K562 (cell line): ENCODE measurements around the gene RAB3GAP2. TPM values are rescaled to one million over a fixed set of nuclear protein-coding genes. Genes with fewer than 3 reads are reported as not detected.

Source experiments
- JUNB ChIP-seq: fragments of 450-650 bp; formaldehyde crosslinking; conservative IDR thresholded peaks from 2 replicates; pipeline ENCODE4 v1.4.0; 2020; ENCODE audit warnings: mild to moderate bottlenecking
- KLF13 ChIP-seq: fragments of 450-650 bp; IDR thresholded peaks from 2 replicates; pipeline ENCODE4 v1.6.1; 2016; ENCODE audit warnings: missing genetic modification characterization, low read depth, mild to moderate bottlenecking, missing compliant biosample characterization, moderate library complexity, borderline replicate concordance
- KLF6 ChIP-seq: fragments of 250-450 bp; sonication (Bioruptor Pico); IDR thresholded peaks from 2 replicates; pipeline ENCODE4 v1.4.0; 2020; ENCODE audit warnings: mild to moderate bottlenecking, moderate library complexity, borderline replicate concordance
- LCOR ChIP-seq: sonication (generic); formaldehyde crosslinking; IDR thresholded peaks from 2 replicates; pipeline ENCODE4 v1.8.0; 2022; ENCODE audit warnings: mild to moderate bottlenecking, missing genetic modification reagents
- NR2C1 ChIP-seq, 2 experiments: fragments of 450-650 bp; IDR thresholded peaks; 2 replicates each; pipeline ENCODE4 v1.6.1; 2017; ENCODE audit warnings: mild to moderate bottlenecking in 2 of 2, antibody characterized with exemption in 1 of 2, inconsistent platforms in 1 of 2, missing compliant biosample characterization in 1 of 2, missing genetic modification characterization in 1 of 2
- NR2F6 ChIP-seq: fragments of 450-650 bp; formaldehyde crosslinking; IDR thresholded peaks from 2 replicates; pipeline ENCODE4 v1.4.0; 2020; ENCODE audit warnings: mild to moderate bottlenecking
- RBM25 ChIP-seq: fragments of 200-400 bp; formaldehyde crosslinking; IDR thresholded peaks from 2 replicates; pipeline ENCODE4 v1.6.1; 2018; ENCODE audit warnings: low read length, low read depth, moderate library complexity; ENCODE audit not compliant: severe bottlenecking
- ZNF584 ChIP-seq: fragments of 200-800 bp; sonication (Bioruptor generic); IDR thresholded peaks from 2 replicates; pipeline ENCODE4 v1.6.1; 2016; ENCODE audit warnings: low read depth, mild to moderate bottlenecking, missing genetic modification characterization, missing compliant biosample characterization
- ZNF589 ChIP-seq: fragments of 200-800 bp; sonication (Bioruptor generic); IDR thresholded peaks from 2 replicates; pipeline ENCODE4 v1.6.1; 2016; ENCODE audit warnings: low read depth, missing genetic modification characterization, missing compliant biosample characterization
- polyA plus RNA-seq, 8 experiments: library from polyadenylated mRNA; depleted of rRNA in 4 of 8; stranded (reverse) in 5 of 8; unstranded in 3 of 8; fragments of >200 nt; fragmentation: Nextera tagmentation in 2 of 8; fragmentation: Illumina TruSeq in 1 of 8; extraction: Ambion mirVana in 2 of 8; extraction: Trizol in 1 of 8; gene quantifications; 2 replicates each; pipeline versions ENCODE4 v1.2.1 to v1.2.3, GENCODE V29; 2011 to 2014; ENCODE audit warnings: inconsistent platforms in 1 of 8, missing spikeins in 1 of 8
- total RNA-seq, 7 experiments: library from RNA; depleted of rRNA in 6 of 7; stranded (reverse); fragments of >200 nt in 6 of 7; fragmentation: Illumina TruSeq in 2 of 7; extraction: Trizol in 2 of 7; gene quantifications; 2 replicates each; pipeline versions ENCODE4 v1.2.1 to v1.2.3, GENCODE V29; 2011 to 2021; ENCODE audit warnings: low replicate concordance in 1 of 7
- TF ChIP-seq, protein P1 (sequence below): fragments of 450-650 bp; conservative IDR thresholded peaks from 2 replicates; pipeline ENCODE4 v1.6.1; 2016; ENCODE audit warnings: missing genetic modification characterization, low read depth, mild to moderate bottlenecking, missing compliant biosample characterization, moderate library complexity
- TF ChIP-seq, protein P2 (sequence below): fragments of 450-650 bp; IDR thresholded peaks from 2 replicates; pipeline ENCODE4 v1.6.1; 2016; ENCODE audit warnings: missing biosample characterization, missing genetic modification characterization

The RAB3GAP2 gene
- total and polyA plus RNA-seq, 9 of the 15 experiments (the other 6 are each of a cell fraction or from before 2014, with no cell fraction given), result 14.1 to 69.1 (median 32.2) TPM

DNA sequence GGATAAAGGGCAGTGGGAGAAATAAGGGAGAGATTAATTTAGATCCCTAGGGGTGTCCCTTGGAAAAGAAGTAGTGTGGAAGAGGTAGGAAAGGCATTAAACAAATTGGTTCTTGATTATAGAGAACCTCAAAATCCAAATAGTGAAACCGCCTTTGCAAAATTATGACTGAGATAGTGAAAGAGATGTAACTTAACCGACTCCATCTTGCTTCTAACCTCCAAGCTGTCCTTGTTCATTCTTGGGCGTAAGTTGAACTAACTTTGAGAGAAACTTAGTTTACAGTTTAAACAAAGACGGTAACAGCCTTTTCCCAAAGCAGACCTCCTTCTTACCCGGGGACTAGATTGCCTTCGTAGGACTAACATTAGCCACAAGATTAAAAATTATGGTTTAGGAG lies 3.2 kb upstream of the RAB3GAP2 start (continued):
- TF ChIP-seq KLF6 (CRISPR knock-in tag), result peak; percentile 48; the same call in 1 of the 2 replicates
- TF ChIP-seq KLF13 (tag), result no peak
- no peak for TF ChIP-seq RBM25
- TF ChIP-seq ZNF584 (CRISPR knock-in tag), result 0 out of 2 replicates have a peak, but pooled peaks have one; percentile 58
- no peak for TF ChIP-seq NR2F6 (CRISPR knock-in tag)
- no peak for TF ChIP-seq JUNB (CRISPR knock-in tag)
- no peak for TF ChIP-seq LCOR (CRISPR knock-in tag)
- TF ChIP-seq ZNF589 (CRISPR knock-in tag), result peak; percentile 28; the same call in 1 of the 2 replicates
- TF ChIP-seq, protein P1, sequence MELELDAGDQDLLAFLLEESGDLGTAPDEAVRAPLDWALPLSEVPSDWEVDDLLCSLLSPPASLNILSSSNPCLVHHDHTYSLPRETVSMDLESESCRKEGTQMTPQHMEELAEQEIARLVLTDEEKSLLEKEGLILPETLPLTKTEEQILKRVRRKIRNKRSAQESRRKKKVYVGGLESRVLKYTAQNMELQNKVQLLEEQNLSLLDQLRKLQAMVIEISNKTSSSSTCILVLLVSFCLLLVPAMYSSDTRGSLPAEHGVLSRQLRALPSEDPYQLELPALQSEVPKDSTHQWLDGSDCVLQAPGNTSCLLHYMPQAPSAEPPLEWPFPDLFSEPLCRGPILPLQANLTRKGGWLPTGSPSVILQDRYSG (tag), result 0 out of 2 replicates have a peak, but pooled peaks have one; percentile 55
- TF ChIP-seq, protein P2, sequence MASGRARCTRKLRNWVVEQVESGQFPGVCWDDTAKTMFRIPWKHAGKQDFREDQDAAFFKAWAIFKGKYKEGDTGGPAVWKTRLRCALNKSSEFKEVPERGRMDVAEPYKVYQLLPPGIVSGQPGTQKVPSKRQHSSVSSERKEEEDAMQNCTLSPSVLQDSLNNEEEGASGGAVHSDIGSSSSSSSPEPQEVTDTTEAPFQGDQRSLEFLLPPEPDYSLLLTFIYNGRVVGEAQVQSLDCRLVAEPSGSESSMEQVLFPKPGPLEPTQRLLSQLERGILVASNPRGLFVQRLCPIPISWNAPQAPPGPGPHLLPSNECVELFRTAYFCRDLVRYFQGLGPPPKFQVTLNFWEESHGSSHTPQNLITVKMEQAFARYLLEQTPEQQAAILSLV (tag), result 0 out of 2 replicates have a peak, but pooled peaks have one; percentile 52
- TF ChIP-seq NR2C1 (IDR thresholded peaks at IDR 0.05), result no peak
- peak; percentile 65 for TF ChIP-seq NR2C1 (tag; IDR thresholded peaks at IDR 0.05)
- TF ChIP-seq, all 486 proteins: peak for 21
